SW480 (cell line): Measurements from ENCODE around the gene GJA5.

ENCODE experiments used
- DNase-seq: peaks from one replicate; pipeline ENCODE4 v3.0.0-alpha.2; 2016; ENCODE audit warnings: low spot score

Gene GJA5

GRCh38 chr1:147760481-147761260, at the start of gene GJA5:
GJA5 (minus strand) TSS chr1:147760602; CDS start chr1:147759238, 1,364 bp downstream.
- DNase-seq: no peak

- no peak for DNase-seq
Measured at GRCh38 chr1:147809236-147809635, 48.8 kb upstream of the GJA5 start.

- DNase-seq: peak; percentile 13
Measured at GRCh38 chr1:147808025-147808424, 47.6 kb upstream of the GJA5 start.

- DNase-seq: no peak
Measured at GRCh38 chr1:147807405-147807804, 47.0 kb upstream of the GJA5 start.

- DNase-seq: no peak
Measured at GRCh38 chr1:147804942-147805723, 44.7 kb upstream of the GJA5 start.

- no peak for DNase-seq
Measured at GRCh38 chr1:147800804-147801203, 40.4 kb upstream of the GJA5 start.

GRCh38 chr1:147798731-147799130, 38.3 kb upstream of the GJA5 start:
- no peak for DNase-seq

- no peak for DNase-seq
Measured at GRCh38 chr1:147794570-147794969, 34.2 kb upstream of the GJA5 start.

GRCh38 chr1:147791876-147792275, 31.5 kb upstream of the GJA5 start:
- no peak for DNase-seq

- DNase-seq: no peak
Measured at GRCh38 chr1:147787765-147788164, 27.4 kb upstream of the GJA5 start.

- no peak for DNase-seq
Measured at GRCh38 chr1:147786536-147786935, 26.1 kb upstream of the GJA5 start.

GRCh38 chr1:147785794-147786506, 25.5 kb upstream of the GJA5 start:
- no peak for DNase-seq

- DNase-seq: no peak
Measured at GRCh38 chr1:147784941-147785340, 24.5 kb upstream of the GJA5 start.

GRCh38 chr1:147781056-147781471, 20.7 kb upstream of the GJA5 start:
- DNase-seq: peak; percentile 14

GRCh38 chr1:147777694-147778093, 17.3 kb upstream of the GJA5 start:
- DNase-seq: no peak

- DNase-seq: no peak
Measured at GRCh38 chr1:147773215-147773715, 12.9 kb upstream of the GJA5 start.

- no peak for DNase-seq
Measured at GRCh38 chr1:147772570-147772969, 12.2 kb upstream of the GJA5 start.

- peak; percentile 8 for DNase-seq
Measured at GRCh38 chr1:147771226-147772125, 11.1 kb upstream of the GJA5 start.

GRCh38 chr1:147769106-147769505, 8.7 kb upstream of the GJA5 start:
- no peak for DNase-seq

- DNase-seq: no peak
Measured at GRCh38 chr1:147768582-147768981, 8.2 kb upstream of the GJA5 start.

- no peak for DNase-seq
Measured at GRCh38 chr1:147768101-147768500, 7.7 kb upstream of the GJA5 start.
